Stimulated activated CD4-positive, alpha-beta T cell treated with anti-CD3 and anti-CD28 coated beads, TNF-alpha, amount 100 ng/mL, for 4 hours (primary cell): ENCODE measurements around the gene OCEL1.

Experiments
- DNase-seq, 3 experiments: peaks; one replicate each; pipeline ENCODE4 v3.0.0-alpha.2; 2020; ENCODE audit warnings: low read depth in 3 of 3

OCEL1 gene

DNA sequence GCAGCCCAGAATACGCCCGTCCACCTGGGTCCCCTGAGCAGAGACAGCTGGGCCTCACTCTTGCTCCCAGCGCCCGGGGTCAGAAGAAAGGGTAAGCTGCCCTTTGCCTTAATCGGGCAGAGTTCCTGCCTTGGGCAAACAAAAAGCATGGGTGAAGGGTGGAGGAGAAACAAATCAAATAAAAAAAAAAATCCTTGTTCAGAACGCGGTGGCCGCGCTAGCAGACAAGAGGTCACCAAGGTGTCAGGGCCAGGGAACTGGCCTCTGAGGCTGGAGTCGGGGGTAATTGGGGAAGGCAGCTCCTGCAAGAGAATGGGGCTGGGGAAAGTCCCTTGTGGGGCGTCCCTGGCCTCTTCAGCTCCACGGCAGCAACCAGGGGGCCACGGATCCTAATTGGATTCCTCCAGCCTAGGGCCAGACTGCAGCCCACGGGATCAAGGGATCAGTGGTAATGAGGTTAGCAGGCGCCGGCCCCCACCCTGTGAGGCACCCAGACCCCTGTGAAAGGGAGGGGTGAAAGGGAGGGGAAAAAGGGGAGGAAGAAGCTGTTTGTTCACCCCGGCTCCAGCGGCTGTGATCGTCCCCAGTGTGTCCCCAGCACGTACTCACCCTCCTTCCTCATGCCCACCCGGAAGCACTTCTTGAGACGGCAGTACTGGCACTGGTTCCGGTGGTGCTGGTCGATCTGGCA, 14.2 kb downstream of the OCEL1 start:
- DNase-seq = no peak

DNA sequence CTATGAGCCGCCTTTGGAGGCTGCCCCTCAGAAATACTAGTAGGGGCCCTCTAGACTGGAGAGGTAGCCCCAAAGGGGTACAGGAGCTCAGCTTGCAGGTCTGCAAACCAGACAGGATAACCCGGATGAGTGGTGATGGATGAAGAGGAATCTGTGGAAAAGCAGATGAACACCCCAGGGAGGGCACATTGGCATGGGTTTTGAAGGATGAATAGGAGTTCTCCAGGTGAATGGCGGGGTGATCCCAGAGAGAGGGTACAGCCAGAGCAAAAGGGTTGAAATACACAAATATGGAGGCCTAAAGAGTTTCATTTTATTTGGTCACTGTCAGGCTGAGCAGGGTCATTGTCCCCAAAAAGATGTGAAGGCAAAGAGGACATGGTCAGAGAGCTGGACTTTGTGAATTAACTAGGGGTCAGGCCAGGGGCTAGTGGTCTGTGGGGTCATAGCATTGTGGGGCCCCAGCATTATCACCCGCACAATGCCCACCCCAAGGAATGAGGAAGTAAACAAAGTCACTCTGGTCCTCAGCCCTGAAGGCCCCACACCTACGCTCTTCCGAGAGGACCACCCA, 14.9 kb downstream of the OCEL1 start:
- no peak for DNase-seq

DNA sequence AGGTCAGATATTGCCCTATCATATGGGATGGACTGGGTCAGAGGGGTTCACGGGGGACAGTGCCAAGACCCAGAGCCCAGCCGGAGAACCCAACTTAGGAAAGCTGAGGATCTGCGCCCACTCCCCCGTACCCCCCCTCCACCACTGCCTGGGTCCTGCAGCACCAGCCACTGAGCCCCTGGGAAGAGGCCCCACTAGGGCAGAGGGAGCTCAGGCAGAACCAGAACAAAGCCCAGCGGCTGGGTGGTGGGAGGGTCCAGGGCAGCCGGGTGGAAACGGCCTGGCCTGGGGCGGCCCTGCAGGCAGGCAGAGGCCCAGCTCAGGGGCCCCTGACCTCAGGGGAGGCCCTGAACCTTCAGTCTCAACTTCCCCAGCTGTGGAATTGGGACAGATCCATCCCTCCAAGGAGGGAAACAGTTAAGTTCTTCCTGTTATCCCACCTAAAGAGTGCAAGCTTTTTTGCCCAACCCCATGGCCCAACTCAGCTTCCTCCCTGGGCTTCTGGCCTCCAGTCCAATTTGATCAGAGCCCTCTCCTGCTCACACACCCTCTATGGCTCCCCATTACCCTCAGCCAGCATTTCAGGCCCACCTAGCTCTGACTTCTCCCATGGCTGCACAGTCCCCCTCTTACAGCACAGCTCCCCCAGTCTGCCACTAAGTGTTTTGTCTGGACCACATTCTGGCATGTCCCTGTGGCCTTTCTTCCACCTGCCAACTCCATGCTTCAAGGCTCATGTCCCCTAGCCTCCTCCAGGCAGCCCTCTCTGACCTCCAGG, 16.6 kb downstream of the OCEL1 start:
- DNase-seq = no peak

DNA sequence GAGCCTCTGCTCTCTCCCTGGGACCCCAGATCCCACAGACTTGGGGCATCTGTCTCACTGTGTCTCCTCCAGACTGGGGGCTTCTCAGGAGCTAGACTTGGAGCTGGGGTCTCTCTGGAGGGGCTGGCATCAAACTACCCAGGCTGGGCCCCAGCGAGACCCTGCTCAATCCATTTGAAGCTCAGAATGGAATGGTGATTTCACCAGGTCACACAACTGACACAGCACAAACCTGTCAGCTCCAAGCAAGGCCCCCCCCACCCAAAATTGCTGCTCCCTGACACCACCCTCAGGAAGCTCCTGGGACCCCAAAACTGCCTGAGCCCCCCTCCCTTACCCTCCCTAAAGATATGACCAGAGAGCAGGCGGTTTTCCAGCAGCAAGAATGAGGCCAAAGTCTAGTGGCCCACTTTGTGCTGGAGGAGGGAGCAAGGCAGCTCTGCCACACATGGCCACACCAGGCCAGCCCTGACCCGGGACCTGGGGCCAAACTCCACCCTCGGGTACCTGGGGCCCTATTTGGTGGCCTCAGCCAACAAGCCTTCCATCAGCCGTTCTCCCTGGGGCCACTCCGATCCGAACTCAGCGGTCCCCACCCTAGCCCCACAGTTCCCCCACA, 17.3 kb downstream of the OCEL1 start:
- no peak for DNase-seq

DNA sequence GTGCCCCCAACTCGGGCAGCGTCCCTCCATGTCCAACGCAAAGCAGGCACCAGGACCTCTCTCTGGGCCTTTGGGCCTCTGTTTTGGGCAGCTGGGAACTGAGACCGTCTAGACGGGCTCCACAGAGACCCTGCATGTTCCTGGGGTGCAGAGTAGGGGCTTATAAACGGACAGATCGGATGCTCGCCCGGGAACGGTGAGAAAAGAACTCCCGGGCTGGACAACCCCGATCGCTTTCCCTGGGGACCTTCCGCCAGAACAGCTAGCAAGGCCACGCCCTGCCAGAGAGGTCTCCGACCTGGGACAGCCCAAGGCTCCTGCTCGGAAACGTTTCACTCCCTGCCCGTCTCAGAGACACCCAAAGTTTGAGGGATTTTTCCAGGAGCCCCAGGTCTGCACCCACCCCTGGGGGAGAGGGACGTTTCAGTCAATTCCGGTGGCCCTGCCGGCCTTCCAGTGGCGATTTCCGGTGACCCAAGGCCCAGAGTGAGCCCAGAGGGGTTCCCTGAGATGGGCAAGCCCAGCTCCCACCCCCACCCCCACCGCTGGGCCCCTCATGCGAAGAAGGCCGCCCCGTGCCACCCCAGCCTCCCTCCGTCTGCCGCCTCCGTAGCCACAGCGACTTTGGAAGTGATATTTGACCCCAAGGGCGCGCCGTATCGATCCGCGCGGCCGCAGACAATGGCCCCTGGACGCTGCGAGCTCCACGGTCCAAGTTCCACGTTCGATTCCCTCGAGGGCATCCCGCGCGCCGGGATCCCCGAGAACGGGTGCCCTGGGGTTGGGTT, 18.0 kb downstream of the OCEL1 start:
- DNase-seq = no peak

DNA sequence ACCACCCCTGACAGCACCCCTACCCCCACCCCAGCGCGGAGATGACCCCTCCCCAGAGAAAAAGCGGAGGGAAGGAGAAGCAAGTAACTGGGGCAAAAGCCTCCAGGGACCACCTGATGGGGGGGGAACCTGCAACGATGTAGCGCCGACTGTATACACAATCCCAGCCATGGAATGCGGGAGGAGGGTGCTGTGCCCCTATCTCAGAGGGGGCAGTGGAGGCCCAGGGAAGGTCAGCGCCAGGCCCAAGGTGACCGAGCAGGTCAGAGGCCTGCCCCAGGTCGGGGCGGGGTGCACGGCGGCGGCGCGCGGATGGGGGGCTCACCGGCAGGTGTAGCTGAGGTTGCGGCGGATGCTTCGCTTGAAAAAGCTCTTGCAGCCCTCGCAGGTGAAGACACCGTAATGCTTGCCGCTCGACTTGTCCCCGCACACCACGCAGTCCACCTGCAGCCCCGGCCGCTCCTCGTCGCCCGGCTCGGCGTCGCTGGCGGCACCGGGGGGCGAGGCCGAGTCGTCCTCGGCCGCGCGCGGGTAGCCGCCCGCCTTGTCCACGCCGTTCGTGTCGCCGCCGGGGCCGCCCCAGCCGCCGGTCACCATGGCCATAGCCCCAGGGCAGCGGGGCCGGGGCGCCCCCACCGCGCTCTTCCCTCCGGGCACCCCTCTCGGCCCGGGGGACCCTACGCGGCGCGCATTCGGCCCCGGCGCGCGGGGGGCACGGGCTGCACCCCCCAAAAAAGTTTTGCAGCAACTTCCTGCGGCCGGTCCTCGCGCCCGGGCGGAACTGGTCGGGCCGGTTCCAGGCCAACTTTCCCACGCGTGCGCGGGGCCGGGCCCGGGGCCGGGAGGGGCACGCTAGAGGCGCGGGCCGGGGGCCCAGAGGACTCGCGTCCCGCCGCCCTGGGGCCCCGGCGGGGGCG, 18.9 kb downstream of the OCEL1 start:
- no peak for DNase-seq

DNA sequence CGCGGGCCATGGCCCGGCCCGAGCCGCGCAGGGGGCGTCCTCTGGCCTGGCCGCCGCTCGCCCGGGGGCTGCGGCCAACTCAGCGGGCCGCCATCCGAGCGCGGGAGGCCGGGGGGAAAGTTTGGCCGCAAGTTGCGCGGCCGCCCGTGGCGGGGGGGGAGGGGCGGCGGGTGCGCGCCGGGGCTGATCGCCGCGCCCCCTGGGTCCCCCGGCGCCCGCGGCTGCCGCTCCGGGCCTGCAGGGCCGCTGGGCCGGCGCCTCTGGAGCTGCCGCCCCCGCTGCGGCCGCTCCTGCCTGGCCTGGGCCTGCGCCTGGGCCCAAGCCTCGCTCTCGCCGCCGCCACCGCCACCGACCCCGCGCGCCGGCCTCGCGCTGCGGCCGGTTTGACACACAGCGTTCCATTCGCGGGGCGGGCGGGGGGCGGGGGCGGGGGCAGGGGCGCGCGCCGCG, 19.5 kb downstream of the OCEL1 start, which contains the start of gene NR2F6:
Gene NR2F6 (minus strand): TSS at position 385 of the 450 bp plus-strand sequence. CDS start 699 bp downstream, outside the sequence.
- no peak for DNase-seq

DNA sequence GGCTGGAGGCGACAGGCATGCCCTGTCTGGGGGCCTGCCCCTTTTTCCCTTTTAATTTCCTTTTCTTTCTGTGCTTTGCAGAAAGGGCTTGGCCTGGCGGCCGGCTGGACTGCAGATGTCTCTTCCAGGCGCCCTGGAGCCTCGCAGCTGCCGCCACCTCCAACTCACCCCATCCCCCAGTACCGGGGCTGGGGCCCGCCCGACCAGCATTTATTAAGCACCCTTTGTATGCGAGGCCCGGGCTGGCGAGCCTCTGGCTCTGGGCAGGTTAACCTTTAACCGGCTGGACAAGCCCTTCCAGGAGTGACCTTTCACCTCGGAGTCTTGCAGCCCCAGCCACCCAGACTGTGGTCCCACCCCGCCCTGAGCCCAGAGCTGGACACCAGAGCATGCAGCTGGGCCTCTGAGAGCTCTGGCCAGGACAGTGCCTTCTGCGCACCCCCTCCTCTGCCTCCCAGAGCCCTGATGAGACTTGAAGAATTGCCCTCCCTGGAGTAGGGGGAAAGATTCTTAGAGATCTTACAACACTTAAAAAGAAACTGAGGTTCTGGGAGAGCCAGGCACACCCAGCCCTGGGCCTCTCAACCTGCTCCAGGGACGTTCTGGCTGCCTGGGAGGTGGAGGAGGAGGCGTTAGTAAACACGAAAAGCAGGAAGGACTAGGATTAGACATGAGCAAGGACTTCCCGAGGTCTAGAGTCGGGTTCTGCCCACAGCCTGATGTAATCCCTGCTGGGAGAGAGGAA, 20.8 kb downstream of the OCEL1 start:
- no peak for DNase-seq

DNA sequence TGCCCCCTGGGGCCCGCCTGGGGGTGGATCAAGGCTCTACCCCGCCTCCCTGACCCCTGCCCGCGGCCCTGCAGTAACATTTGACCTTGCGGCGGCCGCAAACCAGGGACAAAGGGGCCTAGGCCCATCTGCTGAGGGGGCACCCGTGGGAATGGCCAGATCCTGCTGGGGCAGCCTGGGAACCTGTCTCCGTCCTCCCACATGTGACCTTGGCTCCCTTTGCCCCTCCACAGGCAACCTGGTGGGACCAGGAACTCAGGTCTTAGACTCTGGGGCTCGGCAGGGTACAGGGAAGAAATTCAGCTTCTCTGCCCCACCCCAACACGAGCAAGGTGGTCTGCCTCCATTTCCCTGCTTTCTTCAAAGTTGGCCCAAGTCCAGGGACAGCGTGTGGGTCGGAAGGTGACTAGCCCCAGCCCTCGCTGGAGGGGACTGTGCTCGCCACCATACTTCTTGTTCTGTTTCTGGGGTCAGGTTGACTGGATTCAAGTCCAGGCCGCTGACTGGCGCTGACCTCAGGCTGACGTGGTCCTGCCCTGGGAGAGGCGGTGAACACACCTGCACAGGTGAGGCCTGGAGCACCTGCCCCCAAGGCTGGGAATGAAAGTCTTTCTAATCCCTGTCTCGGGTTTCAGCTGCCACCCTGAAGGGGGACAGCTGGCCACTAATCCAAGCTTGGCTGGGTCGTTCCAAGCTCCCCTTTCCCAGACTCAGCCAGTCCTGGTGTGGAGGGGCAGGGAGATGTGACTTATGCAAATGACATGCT, 22.2 kb downstream of the OCEL1 start:
- no peak for DNase-seq

DNA sequence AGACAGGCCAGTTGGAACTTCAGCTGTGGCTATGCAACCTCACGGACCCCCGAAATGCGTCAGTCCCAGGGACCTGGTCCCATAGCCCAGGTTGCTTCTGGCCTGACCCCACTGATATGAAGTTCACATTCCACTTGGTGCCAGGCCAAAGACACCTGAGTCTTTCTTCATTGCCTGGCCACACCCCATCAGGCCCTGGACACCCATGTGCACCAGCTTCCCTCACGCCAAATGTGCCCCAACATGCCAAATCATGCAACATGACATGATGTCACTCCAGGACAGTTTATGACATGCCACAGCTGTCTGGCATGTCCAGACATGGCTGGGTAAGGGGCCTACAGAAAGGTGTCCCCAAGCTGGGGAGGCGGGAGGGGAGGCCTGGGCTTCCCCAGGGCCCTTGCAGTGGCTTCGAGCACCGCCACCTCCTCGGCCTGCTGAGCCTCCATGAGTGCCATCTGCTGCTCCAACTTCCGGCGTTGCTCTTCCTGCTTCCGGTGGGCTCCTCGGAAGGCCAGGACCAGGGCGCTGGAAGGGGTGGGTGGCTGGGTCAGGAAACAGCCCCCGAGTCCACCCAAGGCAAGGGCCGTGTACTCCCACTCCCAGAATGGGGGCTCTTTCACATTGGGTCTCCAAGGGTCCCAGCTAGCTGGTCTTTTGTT, 24.0 kb downstream of the OCEL1 start:
- DNase-seq = no peak

DNA sequence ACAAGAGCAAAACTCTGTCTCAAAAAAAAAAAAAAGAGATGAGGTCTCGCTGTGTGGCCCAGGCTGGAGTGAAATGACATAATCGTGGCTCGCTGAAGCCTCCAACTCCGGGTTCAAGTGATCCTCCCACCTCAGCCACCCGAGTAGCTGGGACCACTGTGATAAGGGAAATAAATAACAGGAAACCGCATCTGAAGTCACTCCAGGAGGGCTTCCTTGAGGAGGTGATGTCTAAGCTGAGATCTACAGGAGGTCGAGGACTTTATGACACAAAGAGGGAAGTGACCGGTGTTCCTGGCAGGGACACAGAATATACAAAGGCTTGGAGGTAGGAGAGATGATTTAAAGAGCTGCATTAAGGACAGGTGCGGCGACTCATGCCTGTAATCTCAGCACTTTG, 28.6 kb downstream of the OCEL1 start:
- DNase-seq = no peak

DNA sequence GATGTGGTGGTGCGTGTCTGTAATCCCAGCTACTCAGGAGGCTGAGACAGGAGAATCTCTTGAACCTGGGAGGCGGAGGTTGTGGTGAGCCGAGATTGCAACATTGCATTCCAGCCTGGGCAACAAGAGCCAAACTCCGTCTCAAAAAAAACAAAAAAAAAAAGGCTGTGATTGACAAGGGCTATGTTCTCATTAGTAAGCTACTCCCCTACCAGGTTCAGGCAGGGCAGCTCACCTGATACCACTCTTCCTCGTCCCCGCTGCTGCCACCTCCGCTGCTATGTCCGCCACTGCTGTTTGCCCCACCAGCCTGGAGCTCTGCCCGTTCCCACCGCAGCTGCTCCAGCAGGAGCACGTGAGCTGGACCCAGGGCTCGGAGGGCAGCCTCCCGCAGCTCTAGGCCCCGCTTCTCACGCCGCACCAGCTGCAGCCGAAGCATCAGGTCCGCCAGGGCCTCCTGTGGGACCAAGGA, 29.2 kb downstream of the OCEL1 start:
- DNase-seq = no peak

DNA sequence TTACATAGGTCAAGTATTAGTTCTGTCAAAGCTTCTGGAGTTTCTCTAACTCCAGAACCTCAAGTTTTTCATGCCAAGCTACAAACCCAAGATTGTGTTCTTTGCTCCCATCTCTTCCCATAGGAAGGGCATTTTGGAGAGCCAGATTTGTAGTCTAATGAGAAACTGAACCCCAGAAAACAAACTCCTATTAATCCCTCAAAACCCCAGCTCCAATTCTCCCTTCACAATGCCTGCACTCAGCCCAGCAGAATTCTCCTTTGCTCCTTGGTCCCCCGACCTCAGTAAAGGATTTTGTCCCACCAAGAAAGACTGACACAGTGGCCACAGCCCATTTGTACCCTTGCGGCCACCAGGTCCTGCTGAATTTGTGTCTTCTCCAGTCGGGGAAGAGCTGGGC, 30.1 kb downstream of the OCEL1 start:
- no peak for DNase-seq

DNA sequence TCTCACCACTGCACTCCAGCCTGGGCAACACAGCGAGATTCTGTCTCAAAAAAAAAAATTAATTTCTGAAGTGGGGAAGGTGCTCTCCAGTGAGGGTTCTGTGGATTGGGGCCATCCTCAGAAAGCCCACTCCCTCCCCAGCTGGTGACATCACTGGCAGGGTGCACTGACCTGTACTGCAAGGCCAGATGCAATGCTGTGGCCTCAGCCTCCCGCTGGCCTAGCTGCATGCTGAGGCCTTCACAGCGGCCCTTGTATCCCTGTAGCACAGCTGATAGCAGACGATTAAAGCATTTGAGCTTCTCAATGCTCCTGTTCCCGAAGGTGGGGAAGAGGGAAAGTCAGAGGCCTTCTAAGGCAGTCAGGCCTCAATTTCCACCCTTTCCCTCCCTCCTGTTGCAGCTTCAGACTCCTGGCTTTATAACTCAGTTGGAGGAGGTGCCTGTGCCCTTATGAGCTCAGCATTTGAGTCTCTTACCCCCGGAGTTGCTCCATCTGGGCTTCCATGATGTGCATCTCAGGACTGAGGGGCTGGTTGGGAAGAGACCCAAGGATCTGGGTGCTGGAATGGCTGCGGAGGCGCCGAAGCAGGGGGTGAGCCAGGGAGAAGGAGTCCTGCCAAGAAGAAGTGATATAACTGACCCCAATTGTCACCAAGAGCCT, 33.2 kb downstream of the OCEL1 start:
- no peak for DNase-seq

DNA sequence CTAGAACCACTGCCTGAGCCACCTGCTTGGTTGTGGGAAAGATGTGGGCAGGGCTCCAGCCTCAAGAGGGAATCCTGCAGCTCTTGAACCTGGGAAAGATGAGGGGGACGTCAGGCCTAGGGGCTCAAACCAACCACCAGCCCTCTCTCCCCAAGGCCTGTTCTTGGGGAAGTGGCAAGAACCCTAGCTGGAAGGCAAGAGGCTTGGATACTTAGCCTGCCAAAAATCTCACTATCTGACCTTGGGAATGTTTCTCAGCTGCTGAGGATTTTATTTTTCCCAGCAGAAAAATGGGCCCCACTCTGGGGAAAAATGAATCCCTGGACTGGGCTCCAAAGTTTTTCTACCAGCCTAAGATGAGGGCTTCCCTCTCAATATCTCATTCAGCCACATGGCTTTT, 33.9 kb downstream of the OCEL1 start:
- no peak for DNase-seq

DNA sequence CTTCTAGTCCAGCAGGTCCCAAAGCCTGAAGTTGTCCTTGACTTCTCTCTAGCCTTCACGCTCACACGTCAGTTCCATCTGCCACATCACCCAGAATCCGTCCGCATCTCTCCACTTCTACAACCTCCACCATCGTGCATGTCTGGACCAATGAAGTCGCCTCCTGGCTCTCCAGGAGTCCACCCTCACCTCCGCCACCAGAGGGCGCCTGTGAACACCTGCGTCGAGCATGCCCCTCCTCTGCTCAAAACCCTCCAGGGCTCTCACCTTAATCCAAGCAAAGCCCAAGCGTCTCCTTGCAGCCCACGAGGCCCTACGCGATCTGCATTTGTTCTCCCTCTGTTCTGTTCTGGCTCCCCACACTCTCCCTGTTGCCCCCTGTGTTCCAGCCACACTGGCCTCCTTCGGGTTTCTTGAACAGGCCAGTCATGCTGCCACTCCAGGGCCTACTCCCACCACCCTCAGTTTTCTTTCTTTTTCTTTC, 34.9 kb downstream of the OCEL1 start:
- DNase-seq = peak; percentile 72 to 85 (median 85)

DNA sequence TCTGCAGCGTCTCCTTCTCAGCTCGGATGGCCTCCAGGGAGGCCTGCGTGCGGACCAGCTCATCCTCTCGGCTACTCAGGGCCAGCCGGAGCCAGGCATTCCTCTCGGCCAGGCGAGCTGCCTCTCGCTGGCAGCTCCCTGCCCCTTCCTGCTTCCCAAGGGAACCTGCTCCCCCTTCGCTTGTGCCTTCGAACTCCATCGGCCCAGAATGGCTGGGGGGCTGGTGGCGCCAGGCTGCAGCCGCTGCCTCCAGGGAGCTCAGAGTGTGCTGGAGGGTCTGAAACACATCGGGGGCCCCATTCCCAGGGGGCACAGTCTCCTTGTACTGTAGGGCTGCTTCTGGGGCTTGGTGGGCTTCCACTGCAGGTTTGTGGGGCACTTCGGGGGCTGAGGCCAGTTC, 36.5 kb downstream of the OCEL1 start:
- no peak for DNase-seq
